ENCODE data around the gene FAM184B.

- no peak for TF ChIP-seq POLR2AphosphoS5 (IDR thresholded peaks at IDR 0.05; ENCODE audit: borderline replicate concordance, low read depth, low read length)
- no peak for TF ChIP-seq EZH2 (IDR thresholded peaks at IDR 0.05)
Observed at GRCh38 chr4:17657849-17658248, 123.6 kb downstream of the FAM184B start.

All from SK-N-MC (cell line).